Suppressor macrophage (primary cell): ENCODE measurements around the gene ZNFX1.
"Not testable (repeated sequence)": the region's sequence is repeated elsewhere in the genome, so short reads cannot be mapped to it uniquely, and the experiment has no call there.

ENCODE experiments used
- DNase-seq, 4 experiments: peaks; one replicate each; pipeline ENCODE4 v3.0.0-alpha.2; 2020 to 2022
- total RNA-seq, 17 experiments: gene quantifications; one replicate each; lab custom pipeline; 2026; ENCODE audit warnings: mixed read lengths in 6 of 17, inconsistent platforms in 3 of 17; lab: John Stamatoyannopoulos, UW

ZNFX1 gene
- 183 to 1,446 (median 263) reads per million in 17 experiments for total RNA-seq

- peak; percentile 99 to 100 (median 100) for DNase-seq
Observed at GRCh38 chr20:49278036-49278817, at the start of gene ZNFX1. ZNFX1 (minus strand) TSS chr20:49278057; CDS start chr20:49275839, 2,218 bp downstream.

GRCh38 chr20:49326026-49326425, 48.2 kb upstream of the ZNFX1 start:
- DNase-seq: no peak

GRCh38 chr20:49324306-49324705, 46.4 kb upstream of the ZNFX1 start:
- no peak for DNase-seq

GRCh38 chr20:49323622-49324238, 45.9 kb upstream of the ZNFX1 start:
- DNase-seq: peak; percentile 69 to 85 (median 78)

- DNase-seq: peak; percentile 26 to 49 (median 38)
Observed at GRCh38 chr20:49320460-49320859, 42.6 kb upstream of the ZNFX1 start.

GRCh38 chr20:49319208-49319809, 41.5 kb upstream of the ZNFX1 start:
- no peak for DNase-seq

GRCh38 chr20:49318430-49319207, 40.8 kb upstream of the ZNFX1 start:
- DNase-seq: peak in 1 of 4 experiments; percentile 24

- DNase-seq: no peak
Observed at GRCh38 chr20:49318091-49318429, 40.2 kb upstream of the ZNFX1 start.

GRCh38 chr20:49316704-49317103, 38.8 kb upstream of the ZNFX1 start:
- no peak for DNase-seq

- DNase-seq: no peak
Observed at GRCh38 chr20:49315580-49315979, 37.7 kb upstream of the ZNFX1 start.

GRCh38 chr20:49314052-49314451, 36.2 kb upstream of the ZNFX1 start:
- DNase-seq: not testable (repeated sequence)

GRCh38 chr20:49313283-49313682, 35.4 kb upstream of the ZNFX1 start:
- DNase-seq: no peak

GRCh38 chr20:49312661-49313060, 34.8 kb upstream of the ZNFX1 start:
- DNase-seq: no peak

- peak; percentile 51 to 80 (median 62) for DNase-seq
Observed at GRCh38 chr20:49310705-49311104, 32.8 kb upstream of the ZNFX1 start.

GRCh38 chr20:49308875-49309274, 31.0 kb upstream of the ZNFX1 start:
- no peak for DNase-seq

- no peak for DNase-seq
Observed at GRCh38 chr20:49306903-49307620, 29.2 kb upstream of the ZNFX1 start.

- DNase-seq: no peak
Observed at GRCh38 chr20:49303065-49303552, 25.3 kb upstream of the ZNFX1 start.

GRCh38 chr20:49297605-49298530, 20.0 kb upstream of the ZNFX1 start:
- peak; percentile 79 to 90 (median 87) for DNase-seq

GRCh38 chr20:49294002-49294654, 16.3 kb upstream of the ZNFX1 start:
- not testable (repeated sequence) for DNase-seq

- no peak for DNase-seq
Observed at GRCh38 chr20:49293122-49293521, 15.3 kb upstream of the ZNFX1 start.
